G401.6 (cell line): ENCODE results near the gene LIX1L.

Source experiments
- FAIRE-seq: peaks from 2 replicates; lab custom pipeline; 2012; peaks lifted over from hg19 to GRCh38; lab: Jason Lieb, UNC

The LIX1L gene

DNA sequence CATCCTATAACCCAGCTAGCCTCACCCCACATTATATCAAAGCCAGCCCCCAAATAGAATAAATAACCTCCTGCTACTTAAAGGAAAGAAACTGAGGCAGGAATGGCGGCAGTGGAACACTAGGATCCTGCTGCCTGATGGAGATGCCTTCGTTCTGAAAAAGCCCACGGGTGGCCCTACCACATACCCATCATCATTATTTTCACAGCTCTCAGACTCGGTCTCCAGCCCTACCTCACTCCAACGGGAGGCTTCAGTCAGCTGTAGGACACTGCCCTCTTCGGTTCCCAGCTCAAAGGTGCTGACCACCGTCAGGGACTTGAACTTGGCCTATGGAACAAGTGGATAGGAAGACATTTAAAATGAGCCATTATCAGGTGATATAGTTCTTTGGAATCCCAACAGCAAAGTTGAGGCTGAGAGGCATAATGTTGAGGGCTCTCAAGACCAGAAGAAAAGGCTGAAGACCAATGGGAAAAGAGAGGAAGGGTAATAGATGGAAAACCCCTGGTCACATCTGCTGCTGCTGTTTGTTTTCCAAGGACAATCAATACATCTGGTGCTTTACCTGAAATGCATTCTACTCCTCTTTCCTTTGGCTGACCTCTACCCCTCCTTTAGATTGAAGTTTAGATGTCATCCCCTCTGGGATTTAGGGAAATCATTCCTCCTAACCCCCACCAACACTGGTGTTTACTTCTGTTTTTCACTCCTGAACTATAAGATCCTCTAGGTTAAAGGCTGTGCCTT is 64.3 kb downstream of the LIX1L start:
- no peak for FAIRE-seq

GRCh38 chr1:145892486-145893087 is 65.2 kb downstream of the LIX1L start:
- no peak for FAIRE-seq

DNA sequence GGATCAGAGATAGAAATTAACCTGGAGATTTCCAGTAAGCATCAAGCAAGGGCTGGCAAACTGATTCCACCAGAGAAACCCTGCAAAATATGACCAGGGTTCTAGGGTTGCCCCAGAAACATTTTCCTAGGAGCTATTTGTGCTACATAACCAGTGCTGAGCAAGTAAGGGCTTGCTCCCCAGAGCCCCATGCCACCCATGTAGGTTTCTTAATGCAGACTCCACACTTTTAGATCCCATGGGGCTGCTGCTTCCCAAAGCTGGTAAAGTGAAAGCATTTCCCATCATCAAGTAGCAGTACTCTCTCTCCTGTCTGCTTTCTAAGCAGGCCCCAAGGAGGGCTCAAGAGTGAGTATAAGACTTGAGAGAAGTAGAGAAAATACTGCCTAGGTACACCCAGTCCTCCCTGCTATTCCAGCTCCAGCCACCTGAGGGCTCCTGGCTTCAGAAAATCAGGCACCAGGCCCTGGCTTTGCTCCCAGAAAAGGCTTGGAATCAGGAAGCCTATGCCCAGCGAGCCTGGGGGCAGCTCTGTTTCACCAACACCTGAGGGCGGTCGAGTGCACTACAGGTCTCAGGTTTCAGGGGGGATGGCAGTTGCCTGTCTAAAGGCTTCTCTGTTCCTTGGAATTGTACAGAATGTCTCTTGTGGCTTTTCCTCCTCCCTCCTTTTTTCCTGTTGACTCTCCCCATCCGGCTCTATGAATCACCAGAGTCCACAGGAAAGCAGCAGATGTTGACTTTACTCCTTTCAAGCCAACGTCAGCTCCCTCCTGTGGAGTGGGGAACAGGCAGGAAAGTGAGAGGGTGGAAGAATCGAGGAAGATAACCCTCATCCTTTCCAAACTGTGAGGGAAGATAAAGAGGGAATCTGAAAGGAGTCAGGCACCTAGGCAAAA is 66.0 kb downstream of the LIX1L start:
- peak; percentile 97 for FAIRE-seq

DNA sequence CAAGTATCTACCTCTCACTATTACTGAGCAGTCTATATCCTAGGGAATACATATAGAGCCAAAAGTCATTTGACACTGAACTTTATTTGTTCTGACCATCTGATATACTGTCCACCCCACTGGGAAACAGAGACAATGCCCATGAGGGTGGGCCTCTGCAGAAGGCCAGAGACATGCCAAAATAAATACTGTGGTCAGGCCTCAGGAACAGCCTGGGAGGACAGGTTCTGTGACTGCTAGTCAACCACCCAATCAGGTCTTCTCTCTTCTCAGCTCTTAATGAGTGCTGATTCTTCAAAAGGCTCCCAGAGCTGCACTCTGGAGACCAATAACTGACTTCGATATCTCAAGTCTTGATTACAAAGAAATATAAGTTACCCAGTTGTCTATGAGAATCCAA is 66.7 kb downstream of the LIX1L start:
- FAIRE-seq: no peak

GRCh38 chr1:145889722-145890121 is 68.1 kb downstream of the LIX1L start:
- FAIRE-seq: no peak

- FAIRE-seq: no peak
Observed at GRCh38 chr1:145887631-145888030, 70.2 kb downstream of the LIX1L start.

DNA sequence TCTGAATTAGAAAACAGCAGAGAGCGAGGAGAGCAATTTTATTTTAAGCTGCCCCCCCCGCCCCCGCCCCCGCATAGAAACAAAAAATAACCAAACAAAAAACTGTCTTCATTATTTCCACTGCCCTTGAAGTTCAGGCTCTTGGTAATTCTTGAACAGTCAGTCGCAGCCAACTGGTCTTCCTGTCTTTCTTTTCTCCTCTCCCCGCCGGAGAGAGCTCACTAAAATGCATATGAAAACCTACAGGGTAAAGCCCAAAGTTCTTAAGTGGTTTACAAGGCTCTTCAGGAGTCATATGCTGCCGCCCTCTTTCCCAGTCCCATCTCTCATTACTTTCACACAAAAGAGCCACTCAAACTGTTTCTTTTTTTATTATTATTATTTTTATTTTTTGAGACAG is 71.0 kb downstream of the LIX1L start:
- no peak for FAIRE-seq

DNA sequence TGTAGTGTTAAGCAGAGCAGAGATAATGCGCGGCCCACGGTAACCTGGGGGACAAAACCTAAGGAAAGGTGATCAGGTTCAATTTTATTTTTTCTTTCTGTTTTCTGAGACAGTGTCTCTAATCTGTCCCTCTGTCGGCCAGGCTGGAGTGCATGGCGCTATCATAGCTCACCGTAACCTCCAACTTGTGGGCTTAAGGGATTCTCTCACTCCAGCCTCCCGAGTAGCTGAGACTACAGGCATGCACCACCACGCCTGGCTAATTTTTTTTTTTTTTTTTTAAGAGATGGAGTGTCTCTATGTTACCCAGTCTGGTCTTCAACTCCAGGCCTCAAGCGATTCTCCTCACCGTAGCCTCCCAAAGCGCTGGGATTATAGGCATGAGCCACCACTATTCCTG is 71.4 kb downstream of the LIX1L start:
- FAIRE-seq: no peak

- FAIRE-seq: no peak
Observed at GRCh38 chr1:145885738-145886287, 72.0 kb downstream of the LIX1L start, which contains the start of gene ANKRD35. TSS of gene ANKRD35 (minus strand) at chr1:145885866. CDS start at chr1:145885758, 108 bp downstream.

GRCh38 chr1:145884675-145885074 is 73.1 kb downstream of the LIX1L start:
- FAIRE-seq: no peak
